ENCODE results near the gene CPZ. TPM values are rescaled to one million over a fixed set of nuclear protein-coding genes. Genes with fewer than 3 reads are reported as not detected.

CPZ gene
- total RNA-seq, 6 experiments from 2014 or later = 0.24 to 0.80 (median 0.74) TPM; not detected in 1

GRCh38 chr4:8657381-8658088 lies 65.0 kb downstream of the CPZ start:
- TF ChIP-seq, protein P1, sequence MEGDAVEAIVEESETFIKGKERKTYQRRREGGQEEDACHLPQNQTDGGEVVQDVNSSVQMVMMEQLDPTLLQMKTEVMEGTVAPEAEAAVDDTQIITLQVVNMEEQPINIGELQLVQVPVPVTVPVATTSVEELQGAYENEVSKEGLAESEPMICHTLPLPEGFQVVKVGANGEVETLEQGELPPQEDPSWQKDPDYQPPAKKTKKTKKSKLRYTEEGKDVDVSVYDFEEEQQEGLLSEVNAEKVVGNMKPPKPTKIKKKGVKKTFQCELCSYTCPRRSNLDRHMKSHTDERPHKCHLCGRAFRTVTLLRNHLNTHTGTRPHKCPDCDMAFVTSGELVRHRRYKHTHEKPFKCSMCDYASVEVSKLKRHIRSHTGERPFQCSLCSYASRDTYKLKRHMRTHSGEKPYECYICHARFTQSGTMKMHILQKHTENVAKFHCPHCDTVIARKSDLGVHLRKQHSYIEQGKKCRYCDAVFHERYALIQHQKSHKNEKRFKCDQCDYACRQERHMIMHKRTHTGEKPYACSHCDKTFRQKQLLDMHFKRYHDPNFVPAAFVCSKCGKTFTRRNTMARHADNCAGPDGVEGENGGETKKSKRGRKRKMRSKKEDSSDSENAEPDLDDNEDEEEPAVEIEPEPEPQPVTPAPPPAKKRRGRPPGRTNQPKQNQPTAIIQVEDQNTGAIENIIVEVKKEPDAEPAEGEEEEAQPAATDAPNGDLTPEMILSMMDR (IDR thresholded peaks at IDR 0.05) = no peak
- no peak for TF ChIP-seq POLR2A (IDR thresholded peaks at IDR 0.05)
- WGBS (ENCODE audit: insufficient coverage, low coverage, low lambda C conversion rate, missing lambda C conversion rate) = 37% methylated on average over 5 of the region's 11 CpGs
- peak in 1 of 4 donors; percentile 11 for ATAC-seq
- no peaks in the 10 kb centered on the region for H3K36me3 ChIP-seq
- DNase-seq = peak in 1 of 3 donors; percentile 29
- H3K4me1 ChIP-seq = no peaks in the 10 kb centered on the region
- H3K9me3 ChIP-seq = no peaks in the 10 kb centered on the region
- intact Hi-C loops (cut with DNase I) = no loop called here
- no peak overlapping the region for H3K4me3 ChIP-seq
- H3K27ac ChIP-seq = no peak overlapping the region
- H3K27me3 ChIP-seq = no peaks in the 10 kb centered on the region

GRCh38 chr4:8662776-8663175 lies 70.2 kb downstream of the CPZ start:
- no peak for ATAC-seq
- no peak for TF ChIP-seq POLR2A (IDR thresholded peaks at IDR 0.05)
- TF ChIP-seq, protein P1 (IDR thresholded peaks at IDR 0.05) = no peak
- WGBS (ENCODE audit: insufficient coverage, low coverage, low lambda C conversion rate, missing lambda C conversion rate) = 60% methylated on average over 4 of the region's 9 CpGs
- H3K4me1 ChIP-seq = no peaks in the 10 kb centered on the region
- H3K9me3 ChIP-seq = no peaks in the 10 kb centered on the region
- no peaks in the 10 kb centered on the region for H3K36me3 ChIP-seq
- no peak overlapping the region for H3K4me3 ChIP-seq
- H3K27ac ChIP-seq = no peak overlapping the region
- no peaks in the 10 kb centered on the region for H3K27me3 ChIP-seq
- DNase-seq = peak in 1 of 3 donors; percentile 20
- intact Hi-C loops (cut with DNase I) = no loop called here

- intact Hi-C loops (cut with DNase I) = no loop called here
- Histone ChIP-seq H3K27me3 (no peaks in the 10 kb centered on the region), H3K9me3 (no peaks in the 10 kb centered on the region), H3K4me1 (no peaks in the 10 kb centered on the region), H3K27ac (no peak overlapping the region), H3K36me3 (no peaks in the 10 kb centered on the region), H3K4me3 (no peak overlapping the region)
- ATAC-seq (no peak), DNase-seq (peak in 1 of 3 donors; percentile 16)
- 40% methylated on average over 17 of the region's 18 CpGs for WGBS (ENCODE audit: insufficient coverage, low coverage, low lambda C conversion rate, missing lambda C conversion rate)
- no peak for TF ChIP-seq POLR2A (IDR thresholded peaks at IDR 0.05)
- TF ChIP-seq, protein P1 (IDR thresholded peaks at IDR 0.05) = no peak
Measured at GRCh38 chr4:8664031-8664805, 71.7 kb downstream of the CPZ start.

- no peak for DNase-seq
- Histone ChIP-seq H3K4me3 (no peak overlapping the region), H3K27me3 (no peaks in the 10 kb centered on the region), H3K36me3 (no peaks in the 10 kb centered on the region), H3K27ac (no peak overlapping the region), H3K4me1 (no peaks in the 10 kb centered on the region), H3K9me3 (no peaks in the 10 kb centered on the region)
- intact Hi-C loops (cut with DNase I) = no loop called here
- no peak for ATAC-seq
- WGBS (ENCODE audit: insufficient coverage, low coverage, low lambda C conversion rate, missing lambda C conversion rate) = 39% methylated on average over 7 of the region's 8 CpGs
- TF ChIP-seq POLR2A (IDR thresholded peaks at IDR 0.05) = no peak
- TF ChIP-seq, protein P1 (IDR thresholded peaks at IDR 0.05) = no peak
Measured at GRCh38 chr4:8664976-8665375, 72.4 kb downstream of the CPZ start.
